IMR-90 (cell line): ENCODE data around the gene TANGO6. TPM values are rescaled to one million over a fixed set of nuclear protein-coding genes. Genes with fewer than 3 reads are reported as not detected.

Source experiments
- ATAC-seq: fragments of 200-7000 bp; cut with Tn5 transposase; 2 replicates; pipeline ENCODE4 v1.9.1; 2020; ENCODE audit warnings: low read depth, mild to moderate bottlenecking, moderate library complexity
- BruUV-seq: library from RNA; stranded (reverse); fragments of 400-500 nt; replicated peaks from 2 replicates; lab custom pipeline; 2021; lab: Mats Ljungman, UMichigan
- CTCF ChIA-PET: fragments of 300-600 bp; formaldehyde crosslinking; extraction: SDS; loops from one replicate; lab custom pipeline; 2021; ENCODE audit warnings: antibody characterized with exemption; lab: Yijun Ruan, JAX
- POLR2A ChIA-PET: fragments of 300-600 bp; sonication (Branson Sonifier 250); formaldehyde crosslinking; loops from one replicate; lab custom pipeline; 2022; ENCODE audit warnings: antibody characterized with exemption; ENCODE audit not compliant: unreplicated experiment; lab: Charles Lee
- DNase-seq: peaks from one replicate; pipeline ENCODE4 v3.0.0; 2013
- H2AFZ ChIP-seq: replicated peaks from 2 replicates; pipeline ENCODE3; 2013; ENCODE audit warnings: low read length, mild to moderate bottlenecking; ENCODE audit not compliant: poor library complexity
- H2AK5ac ChIP-seq: 2 replicates; pipeline ENCODE4 v1.6.1; 2013; ENCODE audit warnings: low read depth, low read length, inconsistent platforms
- H2AK9ac ChIP-seq: replicated peaks from 2 replicates; pipeline ENCODE3; 2013; ENCODE audit warnings: mild to moderate bottlenecking, low read depth, low read length, moderate library complexity; ENCODE audit not compliant: poor library complexity
- H2BK120ac ChIP-seq: 2 replicates; pipeline ENCODE4 v1.6.1; 2013; ENCODE audit warnings: low read depth, low read length, inconsistent platforms
- H2BK15ac ChIP-seq: 3 replicates; pipeline ENCODE4 v1.6.1; 2013; ENCODE audit warnings: low read depth, low read length, inconsistent platforms
- H2BK20ac ChIP-seq: 2 replicates; pipeline ENCODE4 v1.6.1; 2013; ENCODE audit warnings: low read depth, mild to moderate bottlenecking, inconsistent platforms, low read length, moderate library complexity
- H2BK5ac ChIP-seq: 2 replicates; pipeline ENCODE4 v1.6.1; 2013; ENCODE audit warnings: mild to moderate bottlenecking, low read depth, low read length, inconsistent platforms; ENCODE audit not compliant: poor library complexity, severe bottlenecking
- H3K14ac ChIP-seq: replicated peaks from 2 replicates; pipeline ENCODE4 v1.6.1; 2013; ENCODE audit warnings: low read depth, low read length, inconsistent platforms
- H3K18ac ChIP-seq: 2 replicates; pipeline ENCODE4 v1.6.1; 2013; ENCODE audit warnings: low read depth, low read length, control low read depth
- H3K23ac ChIP-seq: 2 replicates; pipeline ENCODE4 v1.6.1; 2013; ENCODE audit warnings: low read depth, low read length, inconsistent platforms
- H3K27ac ChIP-seq: 2 replicates; pipeline ENCODE4 v1.5.1; 2013; ENCODE audit warnings: mild to moderate bottlenecking, control low read depth, low read length; ENCODE audit not compliant: insufficient read depth
- H3K27me3 ChIP-seq: 2 replicates; pipeline ENCODE4 v1.6.1; 2013; ENCODE audit warnings: low read length; ENCODE audit not compliant: control insufficient read depth, insufficient read depth
- H3K36me3 ChIP-seq: 2 replicates; pipeline ENCODE4 v1.6.1; 2013; ENCODE audit warnings: low read length, mixed read lengths; ENCODE audit not compliant: control insufficient read depth, insufficient read depth
- H3K4ac ChIP-seq: 2 replicates; pipeline ENCODE4 v1.6.1; 2013; ENCODE audit warnings: low read depth, low read length, inconsistent platforms
- H3K4me1 ChIP-seq: 2 replicates; pipeline ENCODE4 v1.6.1; 2013; ENCODE audit warnings: low read length, mixed read lengths; ENCODE audit not compliant: control insufficient read depth, insufficient read depth
- H3K4me2 ChIP-seq: 2 replicates; pipeline ENCODE4 v1.6.1; 2013; ENCODE audit warnings: low read depth, mild to moderate bottlenecking, control low read depth, low read length, moderate library complexity
- H3K4me3 ChIP-seq: 2 replicates; pipeline ENCODE4 v1.5.1; 2013; ENCODE audit warnings: low read depth, mild to moderate bottlenecking, control low read depth, low read length, moderate library complexity; ENCODE audit not compliant: insufficient read depth
- H3K56ac ChIP-seq: 2 replicates; pipeline ENCODE4 v1.6.1; 2013; ENCODE audit warnings: low read length, inconsistent platforms; ENCODE audit not compliant: insufficient read depth; ENCODE audit errors: extremely low read depth
- H3K79me1 ChIP-seq, 2 experiments: 2 replicates each; pipeline ENCODE4 v1.6.1; 2013; ENCODE audit warnings: low read length in 2 of 2, inconsistent platforms in 1 of 2, low read depth in 1 of 2
- H3K9ac ChIP-seq: 2 replicates; pipeline ENCODE4 v1.6.1; 2013; ENCODE audit warnings: low read depth, low read length, control low read depth
- H3K9me1 ChIP-seq: 2 replicates; pipeline ENCODE4 v1.6.1; 2013; ENCODE audit warnings: low read length, inconsistent platforms; ENCODE audit not compliant: insufficient read depth
- H3K9me3 ChIP-seq: 2 replicates; pipeline ENCODE4 v1.6.1; 2013; ENCODE audit warnings: low read length; ENCODE audit not compliant: control insufficient read depth, insufficient read depth
- H4K20me1 ChIP-seq: 2 replicates; pipeline ENCODE4 v1.6.1; 2013; ENCODE audit warnings: low read length, inconsistent platforms; ENCODE audit not compliant: insufficient read depth
- H4K5ac ChIP-seq: 2 replicates; pipeline ENCODE4 v1.6.1; 2013; ENCODE audit warnings: mild to moderate bottlenecking, low read depth, low read length, control low read depth
- H4K8ac ChIP-seq, 2 experiments: 2 replicates each; pipeline ENCODE4 v1.6.1; 2013; ENCODE audit warnings: low read depth in 2 of 2, low read length in 2 of 2, control low read depth in 1 of 2, inconsistent platforms in 1 of 2
- H4K91ac ChIP-seq: 2 replicates; pipeline ENCODE4 v1.6.1; 2013; ENCODE audit warnings: low read depth, low read length, inconsistent platforms; ENCODE audit not compliant: insufficient read depth
- MAFK ChIP-seq: IDR thresholded peaks from 2 replicates; pipeline ENCODE4 v1.6.1; 2012; ENCODE audit warnings: low read depth, low read length, improper control_type of control experiment
- MAZ ChIP-seq: IDR thresholded peaks from 2 replicates; pipeline ENCODE4 v1.6.1; 2012; ENCODE audit warnings: low read depth, mild to moderate bottlenecking, low read length, improper control_type of control experiment, moderate library complexity, borderline replicate concordance
- MXI1 ChIP-seq: IDR thresholded peaks from 2 replicates; pipeline ENCODE4 v1.6.1; 2012; ENCODE audit warnings: low read depth, mild to moderate bottlenecking, low read length, moderate library complexity, borderline replicate concordance
- NFE2L2 ChIP-seq: fragments of 150-350 bp; IDR thresholded peaks from 2 replicates; pipeline ENCODE4 v1.6.1; 2016; ENCODE audit warnings: low read depth, mild to moderate bottlenecking, low read length
- RAD21 ChIP-seq: IDR thresholded peaks from 2 replicates; pipeline ENCODE4 v1.6.1; 2012; ENCODE audit warnings: low read length, improper control_type of control experiment
- SMC3 ChIP-seq: fragments of 150-350 bp; IDR thresholded peaks from 2 replicates; pipeline ENCODE4 v1.6.1; 2016; ENCODE audit warnings: low read depth, mild to moderate bottlenecking, antibody characterized with exemption, low read length, moderate library complexity
- WGBS, 2 experiments: methylation state at CpG; one replicate each; pipeline versions ENCODE4 v1.1.5 to v1.1.7; 2013; ENCODE audit warnings: missing lambda C conversion rate in 2 of 2; ENCODE audit not compliant: insufficient read length in 1 of 2; ENCODE audit errors: extremely low coverage in 2 of 2; 5-methylcytosine and 5-hydroxymethylcytosine counted together
- dilution Hi-C: fragments of 300-500 bp; cut with HindIII; formaldehyde crosslinking; loops from one replicate; pipeline ENCODE4 v1.14.3; 2018; ENCODE audit warnings: low sequenced_read_pairs; ENCODE audit not compliant: unreplicated experiment
- in situ Hi-C: fragments of 300-500 bp; cut with MboI; formaldehyde crosslinking; loops from 3 replicates; pipeline ENCODE4 v1.14.3; 2019; ENCODE audit warnings: low sequenced_read_pairs, inconsistent platforms, mixed read lengths
- intact Hi-C: fragments of 100-400 bp; cut with micrococcal nuclease; formaldehyde crosslinking; loops from 2 replicates; pipeline ENCODE4 v1.10.0; 2022
- polyA plus RNA-seq, 3 experiments: library from polyadenylated mRNA; depleted of rRNA; stranded (reverse); fragments of >200 nt; gene quantifications; 2 replicates each; pipeline ENCODE4 v1.2.3, GENCODE V29; 2012; ENCODE audit warnings: low replicate concordance in 1 of 3
- total RNA-seq: library from RNA; depleted of rRNA; stranded (reverse); fragments of >200 nt; gene quantifications from 2 replicates; pipeline ENCODE4 v1.2.3, GENCODE V29; 2012
- TF ChIP-seq, protein P1 (sequence below): fragments of 150-350 bp; IDR thresholded peaks from 2 replicates; pipeline ENCODE4 v1.6.1; 2016; ENCODE audit warnings: low read depth, mild to moderate bottlenecking, low read length, moderate library complexity, borderline replicate concordance
- TF ChIP-seq, protein P2 (sequence below): fragments of 150-350 bp; IDR thresholded peaks from 2 replicates; pipeline ENCODE4 v1.6.1; 2017; ENCODE audit warnings: mild to moderate bottlenecking, antibody characterized with exemption, low read length, low read depth

The TANGO6 gene
- total and polyA plus RNA-seq, 2 of the 4 experiments (the other 2 are of a cell fraction), result 6.7 to 22.4 TPM

- Histone ChIP-seq H3K36me3 (peaks cover 5% of the 10 kb centered on the region), H2AK9ac (no peak overlapping the region)
- CTCF ChIA-PET, result no interaction called here
Measured at GRCh38 chr16:68917541-68917940, 74.2 kb downstream of the TANGO6 start.

More at GRCh38 chr16:68917541-68917940, 74.2 kb downstream of the TANGO6 start:
- Histone ChIP-seq H3K27ac (no peak overlapping the region), H2AK5ac (no peak overlapping the region), H3K9me3 (no peaks in the 10 kb centered on the region), H4K5ac (no peak overlapping the region), H3K18ac (no peak overlapping the region), H4K91ac (no peak overlapping the region), H3K4me2 (no peak overlapping the region), H3K56ac (no peak overlapping the region), H3K9ac (no peak overlapping the region), H3K79me1 (no peaks in the 10 kb centered on the region), H3K9me1 (0 out of 2 replicates have a peak, but pooled peaks cover 2% of the 10 kb centered on the region), H2BK20ac (no peak overlapping the region), H2AFZ (no peak overlapping the region), H4K8ac (no peak overlapping the region), H2BK15ac (no peak overlapping the region), H3K27me3 (no peaks in the 10 kb centered on the region), H4K20me1 (no peaks in the 10 kb centered on the region), H3K4me3 (no peak overlapping the region), H2BK5ac (no peak overlapping the region), H3K14ac (no peak overlapping the region), H3K23ac (no peak overlapping the region), H2BK120ac (no peak overlapping the region), H3K4me1 (no peaks in the 10 kb centered on the region; the same call in 1 of the 2 replicates), H3K4ac (no peak overlapping the region)
- WGBS, 2 experiments, result no CpG with 5 or more reads among the region's 2 CpGs
- dilution Hi-C loops, result no loop called here
- in situ Hi-C loops, result no loop called here
- no peak for TF ChIP-seq RAD21
- TF ChIP-seq SMC3, result no peak
- TF ChIP-seq, protein P1, sequence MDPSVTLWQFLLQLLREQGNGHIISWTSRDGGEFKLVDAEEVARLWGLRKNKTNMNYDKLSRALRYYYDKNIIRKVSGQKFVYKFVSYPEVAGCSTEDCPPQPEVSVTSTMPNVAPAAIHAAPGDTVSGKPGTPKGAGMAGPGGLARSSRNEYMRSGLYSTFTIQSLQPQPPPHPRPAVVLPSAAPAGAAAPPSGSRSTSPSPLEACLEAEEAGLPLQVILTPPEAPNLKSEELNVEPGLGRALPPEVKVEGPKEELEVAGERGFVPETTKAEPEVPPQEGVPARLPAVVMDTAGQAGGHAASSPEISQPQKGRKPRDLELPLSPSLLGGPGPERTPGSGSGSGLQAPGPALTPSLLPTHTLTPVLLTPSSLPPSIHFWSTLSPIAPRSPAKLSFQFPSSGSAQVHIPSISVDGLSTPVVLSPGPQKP, result no peak
- TF ChIP-seq MAFK, result no peak
- TF ChIP-seq MAZ, result no peak
- TF ChIP-seq NFE2L2, result no peak
- no peak for TF ChIP-seq MXI1
- TF ChIP-seq, protein P2, sequence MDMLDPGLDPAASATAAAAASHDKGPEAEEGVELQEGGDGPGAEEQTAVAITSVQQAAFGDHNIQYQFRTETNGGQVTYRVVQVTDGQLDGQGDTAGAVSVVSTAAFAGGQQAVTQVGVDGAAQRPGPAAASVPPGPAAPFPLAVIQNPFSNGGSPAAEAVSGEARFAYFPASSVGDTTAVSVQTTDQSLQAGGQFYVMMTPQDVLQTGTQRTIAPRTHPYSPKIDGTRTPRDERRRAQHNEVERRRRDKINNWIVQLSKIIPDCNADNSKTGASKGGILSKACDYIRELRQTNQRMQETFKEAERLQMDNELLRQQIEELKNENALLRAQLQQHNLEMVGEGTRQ, result no peak
- no TSS peak for BruUV-seq
- POLR2A ChIA-PET, result no interaction called here
- no peak for ATAC-seq
- DNase-seq, result no peak
- intact Hi-C loops, result no loop called here
